IPS-18c (cell line): ENCODE data around the gene DCLK2.

Source experiments
- H3K4me3 ChIP-seq: 2 replicates; pipeline ENCODE4 v1.7.0; 2013; ENCODE audit warnings: low read depth, mild to moderate bottlenecking, low read length, moderate library complexity; ENCODE audit not compliant: insufficient read depth
- H3K9me3 ChIP-seq: one replicate; pipeline ENCODE4 v1.6.1; 2013; ENCODE audit warnings: mild to moderate bottlenecking, low read length, moderate library complexity; ENCODE audit not compliant: control insufficient read depth, insufficient read depth

DCLK2 gene

DNA sequence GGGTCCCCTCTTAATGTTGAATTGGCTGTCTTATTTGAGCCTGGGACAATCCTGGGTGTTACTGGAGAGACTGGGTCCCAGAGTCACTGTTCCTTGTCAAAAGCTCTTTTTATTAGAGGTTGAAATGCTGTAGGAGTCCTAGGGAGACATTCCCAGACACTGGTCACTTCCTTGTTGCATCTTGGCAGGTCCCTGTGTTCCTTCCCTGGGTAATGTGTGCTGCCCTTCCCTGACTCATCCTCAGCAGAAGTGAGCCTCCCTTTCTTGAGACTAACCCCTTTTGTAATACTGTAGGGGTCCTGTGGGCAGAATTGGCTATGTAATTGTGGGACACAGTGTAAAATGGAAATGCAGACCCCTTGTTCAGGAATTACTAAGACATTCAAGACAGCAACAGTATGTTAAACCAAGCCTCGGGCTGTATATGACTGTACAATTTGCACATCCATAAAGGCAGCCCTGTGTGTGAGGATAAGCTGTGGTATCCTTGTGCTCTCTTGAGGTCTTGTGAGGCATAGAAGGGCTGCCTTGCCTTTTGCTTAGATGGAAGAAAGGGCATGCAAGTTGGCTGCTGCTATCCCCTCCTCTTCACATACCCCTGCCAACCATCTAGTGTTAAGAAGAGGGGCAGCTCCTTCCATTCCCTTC is 53.5 kb downstream of the DCLK2 start:
- H3K4me3 ChIP-seq = no peak overlapping the region
- no peaks in the 10 kb centered on the region for H3K9me3 ChIP-seq

DNA sequence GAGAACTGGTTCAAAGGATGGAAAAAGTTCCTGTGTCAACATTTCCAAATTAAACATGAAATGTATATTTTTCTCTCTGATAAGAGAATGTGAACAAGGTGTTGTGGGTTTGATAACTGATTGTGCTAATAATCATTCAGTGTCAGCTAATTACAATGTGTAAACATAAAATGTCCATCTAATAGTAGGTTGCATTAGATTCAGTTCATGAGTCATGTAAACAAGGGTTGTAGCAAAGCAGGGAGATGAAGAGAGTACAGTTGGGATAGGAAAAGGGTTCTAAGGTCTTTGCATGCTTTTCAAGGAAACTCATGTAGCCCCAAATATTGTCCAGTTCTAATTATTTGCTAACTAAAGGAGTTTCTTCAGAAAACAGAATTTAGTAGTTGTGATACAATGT is 55.4 kb downstream of the DCLK2 start:
- Histone ChIP-seq H3K9me3 (no peaks in the 10 kb centered on the region), H3K4me3 (no peak overlapping the region)

DNA sequence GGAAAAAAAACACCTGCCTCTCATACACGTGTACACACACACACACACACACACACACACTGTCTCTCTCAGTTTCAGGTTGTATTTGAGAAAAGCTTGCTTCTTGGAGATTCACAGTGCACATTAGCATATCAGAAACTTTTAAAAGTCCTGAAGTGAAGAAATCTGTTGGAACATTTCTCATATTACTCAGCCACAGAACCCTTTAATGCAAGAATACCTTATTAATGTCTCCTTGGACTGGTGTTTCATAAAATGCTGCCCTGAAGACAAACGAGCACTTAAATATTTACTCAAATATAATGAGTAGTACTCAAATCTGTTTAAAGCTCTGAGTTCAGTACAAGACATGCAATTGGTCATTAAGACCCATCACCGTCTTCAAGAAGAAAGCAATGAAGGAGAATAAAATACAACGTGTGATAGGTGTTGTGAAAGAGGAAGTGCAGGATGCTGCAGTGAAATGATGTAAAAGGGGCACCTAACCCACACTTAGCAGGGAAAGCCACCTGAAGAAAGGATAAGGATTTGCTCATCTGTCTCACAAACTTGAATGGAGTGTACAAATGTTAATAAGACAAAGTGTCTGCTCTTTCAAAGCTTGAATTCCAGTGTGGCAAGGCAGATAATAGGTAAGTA is 57.0 kb downstream of the DCLK2 start:
- no peak overlapping the region for H3K4me3 ChIP-seq
- no peaks in the 10 kb centered on the region for H3K9me3 ChIP-seq

DNA sequence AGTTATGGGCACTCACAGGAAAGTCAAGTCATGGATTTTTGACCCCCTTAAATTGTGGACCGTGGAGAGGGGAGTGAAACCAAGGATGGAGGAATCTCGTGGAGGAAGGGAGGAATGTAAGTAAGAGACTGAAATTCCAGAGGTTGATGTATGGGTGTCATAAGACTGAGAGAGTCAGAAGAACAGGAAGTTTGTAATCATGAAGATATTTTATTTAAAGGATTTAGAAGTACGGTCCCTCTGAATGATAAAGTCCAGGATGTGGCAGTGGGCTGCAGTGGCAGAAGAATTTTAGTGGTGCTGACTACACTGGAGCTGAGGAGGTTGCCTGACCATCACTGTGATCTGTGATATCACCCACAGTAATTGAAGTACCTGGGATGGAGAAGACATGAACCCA is 57.8 kb downstream of the DCLK2 start:
- H3K4me3 ChIP-seq = no peak overlapping the region
- no peaks in the 10 kb centered on the region for H3K9me3 ChIP-seq

DNA sequence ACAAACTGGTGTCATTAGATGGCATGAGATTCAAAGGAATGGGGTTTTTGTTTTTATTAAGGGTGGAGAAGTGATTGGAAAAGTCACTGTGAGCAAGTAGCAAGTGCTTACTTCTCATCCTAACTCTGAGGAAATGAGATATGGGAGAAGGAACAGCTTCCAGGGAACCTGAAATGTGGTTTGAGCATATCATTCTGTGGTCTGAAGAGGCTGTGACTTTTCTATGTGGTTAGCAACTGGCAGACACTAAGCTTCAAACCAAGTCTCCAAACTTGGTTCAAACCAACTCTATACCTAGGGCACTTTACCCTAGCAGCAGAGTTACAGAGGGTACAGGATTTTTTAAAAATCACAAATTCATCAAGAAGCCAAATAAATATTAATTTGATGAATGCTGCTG is 58.2 kb downstream of the DCLK2 start:
- Histone ChIP-seq H3K4me3 (no peak overlapping the region), H3K9me3 (no peaks in the 10 kb centered on the region)

DNA sequence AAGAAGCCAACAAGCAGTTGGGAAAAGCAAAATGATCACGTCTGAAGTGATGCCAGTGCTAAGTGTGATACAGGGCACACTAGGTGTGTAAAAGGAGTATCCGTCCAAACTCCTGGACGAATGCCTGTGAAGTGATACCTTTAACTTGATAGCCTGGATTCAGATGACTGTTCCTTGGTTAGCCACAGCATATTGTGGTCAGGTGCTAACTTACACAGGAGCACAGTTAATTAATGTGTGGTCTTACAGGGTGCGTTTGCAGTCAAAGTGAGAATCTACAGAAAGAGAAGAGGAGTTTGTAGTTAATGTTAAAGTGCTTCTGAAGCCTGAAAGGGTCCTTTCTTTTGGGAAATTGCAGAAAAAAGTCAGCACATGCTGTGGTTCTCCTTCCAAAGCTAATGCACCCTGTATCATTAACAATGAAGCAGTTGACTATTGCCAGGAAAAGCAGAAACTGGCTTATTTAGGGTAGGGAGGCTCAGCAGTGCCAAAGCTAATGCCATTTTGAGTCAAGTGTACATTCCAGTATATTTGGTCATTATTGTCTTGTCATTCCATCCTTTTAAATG is 61.1 kb downstream of the DCLK2 start:
- Histone ChIP-seq H3K9me3 (no peaks in the 10 kb centered on the region), H3K4me3 (no peak overlapping the region)

DNA sequence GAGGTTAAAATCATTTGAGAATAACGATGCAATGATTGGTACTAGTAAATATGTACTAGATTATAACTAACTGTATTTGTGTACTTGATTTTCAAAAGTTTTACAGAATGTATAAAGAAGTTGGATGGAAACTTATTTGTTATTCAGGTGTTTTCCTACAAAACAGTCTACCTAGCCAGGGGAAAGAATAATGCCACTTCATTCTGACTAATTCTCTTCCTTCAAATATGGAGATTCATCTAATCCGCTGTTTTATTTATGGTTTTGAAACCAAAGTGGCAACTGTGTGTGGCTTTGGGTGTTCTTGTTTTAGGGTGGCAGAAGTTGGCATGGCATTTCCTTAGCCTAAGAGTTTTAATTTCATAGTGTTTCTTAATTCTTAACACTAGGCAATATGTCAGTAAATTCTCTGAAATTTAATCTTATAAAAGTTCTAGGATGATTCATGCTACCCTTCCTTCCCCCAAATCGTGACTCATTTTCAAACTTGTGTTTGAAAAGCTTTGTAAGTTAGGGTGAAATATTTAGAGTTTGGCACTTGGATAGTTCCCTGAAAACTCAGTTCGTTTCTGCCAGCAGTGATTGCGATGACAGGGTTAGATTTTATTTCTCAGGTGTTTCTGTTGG is 62.6 kb downstream of the DCLK2 start:
- no peak overlapping the region for H3K4me3 ChIP-seq
- no peaks in the 10 kb centered on the region for H3K9me3 ChIP-seq

DNA sequence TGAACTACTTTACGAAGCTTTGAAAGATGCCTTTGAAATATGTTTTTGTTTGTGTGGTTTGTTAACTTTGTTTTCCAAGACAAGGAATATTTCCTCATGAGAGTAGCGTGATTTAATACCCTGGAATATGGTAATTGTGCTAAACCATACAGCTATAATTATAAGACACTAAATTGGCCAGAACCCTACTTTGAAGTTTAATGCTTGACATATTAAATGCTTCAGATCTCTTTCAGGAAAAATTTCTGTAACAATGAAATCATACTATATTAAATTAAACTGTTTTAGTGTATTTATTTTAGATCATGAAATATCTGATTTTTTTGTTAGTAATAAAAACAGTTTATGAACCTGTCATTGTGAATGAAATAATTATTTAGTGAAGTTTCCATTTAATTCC is 63.5 kb downstream of the DCLK2 start:
- no peak overlapping the region for H3K4me3 ChIP-seq
- H3K9me3 ChIP-seq = no peaks in the 10 kb centered on the region

DNA sequence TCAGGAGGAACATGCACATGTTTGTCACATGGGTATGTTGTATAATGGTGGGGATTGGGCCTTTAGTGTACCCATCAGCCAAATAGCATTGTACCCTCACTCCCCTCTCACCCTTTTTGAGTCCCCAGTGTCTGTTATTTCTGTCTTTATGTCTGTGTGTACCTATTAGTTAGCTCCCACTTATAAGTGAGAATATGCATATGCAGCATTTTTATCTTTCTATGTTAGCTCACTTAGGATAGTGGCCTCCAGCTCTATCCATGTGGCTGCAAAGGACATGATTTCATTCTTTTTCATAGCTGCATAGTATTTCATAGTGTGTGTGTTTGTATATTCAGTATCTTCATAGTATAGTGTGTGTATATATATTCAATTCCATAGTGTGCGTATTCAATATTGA is 64.6 kb downstream of the DCLK2 start:
- Histone ChIP-seq H3K4me3 (no peak overlapping the region), H3K9me3 (no peaks in the 10 kb centered on the region)

DNA sequence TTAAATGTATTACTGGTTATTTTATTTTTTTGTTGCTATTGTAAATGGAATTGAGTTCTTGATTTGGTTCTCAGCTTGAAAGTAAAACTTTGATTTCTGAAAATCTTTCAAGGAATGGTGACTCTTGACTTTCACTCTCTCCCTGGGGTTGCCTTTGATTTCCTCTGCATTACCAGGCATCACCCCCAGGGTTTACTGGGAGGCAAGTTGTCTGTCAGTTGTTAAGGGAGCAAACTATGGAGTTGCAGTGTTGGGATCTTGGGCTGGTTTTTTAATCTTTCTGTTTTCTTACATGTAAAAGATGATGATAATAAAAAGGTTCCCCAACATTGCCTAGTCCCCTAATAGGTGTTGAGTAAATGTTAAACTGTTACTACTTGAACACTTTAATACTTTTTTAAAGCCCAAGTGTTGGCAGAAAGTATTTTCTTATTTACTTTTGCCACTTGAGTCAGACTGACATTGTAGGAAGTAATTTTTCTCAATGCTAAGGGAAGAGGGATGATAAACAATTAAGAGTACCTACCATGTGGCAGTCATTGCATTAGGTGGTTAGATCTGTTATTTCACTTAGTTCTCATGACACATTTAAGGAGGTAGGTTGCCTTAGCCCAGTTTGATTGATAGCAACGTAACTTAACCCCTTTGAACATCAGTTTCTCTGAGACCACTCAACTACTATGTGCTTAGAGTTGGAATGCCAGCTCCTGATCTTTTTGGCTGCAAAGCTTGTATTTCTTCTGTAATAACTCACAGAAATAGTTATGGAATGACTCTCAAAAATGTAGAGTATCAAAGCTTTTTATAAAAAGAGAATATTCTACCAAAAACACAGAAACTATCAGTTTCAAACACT is 67.1 kb downstream of the DCLK2 start:
- H3K4me3 ChIP-seq = no peak overlapping the region
- H3K9me3 ChIP-seq = no peaks in the 10 kb centered on the region

DNA sequence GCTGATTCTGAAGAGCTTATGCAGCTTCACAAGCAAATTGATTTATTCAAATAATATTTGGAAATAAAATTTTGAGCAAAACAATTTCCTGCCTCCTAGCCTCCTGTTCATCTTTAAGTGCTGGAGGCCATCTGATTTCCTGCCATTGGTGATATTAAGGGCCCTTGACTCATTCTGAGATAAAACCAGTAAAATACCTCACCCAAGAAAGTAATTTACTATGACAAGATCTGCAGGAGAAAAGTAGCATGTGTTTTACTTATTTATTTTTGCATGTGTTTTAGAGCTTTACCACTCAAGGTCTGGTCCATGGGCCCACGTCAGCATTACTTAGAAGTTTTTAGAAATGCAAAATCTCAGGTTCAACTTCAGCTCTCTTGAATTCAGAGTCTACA is 67.7 kb downstream of the DCLK2 start:
- Histone ChIP-seq H3K4me3 (no peak overlapping the region), H3K9me3 (no peaks in the 10 kb centered on the region)

DNA sequence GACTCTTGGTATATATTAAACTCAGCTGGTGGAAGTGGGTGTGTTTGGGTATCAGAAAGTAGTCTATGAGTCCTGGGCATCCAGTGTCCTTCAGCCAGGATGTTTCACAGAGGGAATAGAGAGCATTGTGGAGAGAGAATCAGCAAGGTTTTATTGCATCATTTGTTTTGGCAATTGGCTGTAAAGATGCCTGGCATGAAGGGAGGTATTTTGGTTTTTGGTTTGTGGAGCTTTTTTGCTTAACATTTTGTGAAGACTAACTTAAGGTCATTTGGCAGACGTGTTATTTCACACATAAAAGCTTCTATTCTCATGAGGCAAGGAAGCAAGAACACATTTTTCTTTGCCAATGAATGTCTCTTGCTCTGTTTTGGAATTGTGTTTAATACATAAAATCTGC is 71.1 kb downstream of the DCLK2 start:
- Histone ChIP-seq H3K4me3 (no peak overlapping the region), H3K9me3 (no peaks in the 10 kb centered on the region)

DNA sequence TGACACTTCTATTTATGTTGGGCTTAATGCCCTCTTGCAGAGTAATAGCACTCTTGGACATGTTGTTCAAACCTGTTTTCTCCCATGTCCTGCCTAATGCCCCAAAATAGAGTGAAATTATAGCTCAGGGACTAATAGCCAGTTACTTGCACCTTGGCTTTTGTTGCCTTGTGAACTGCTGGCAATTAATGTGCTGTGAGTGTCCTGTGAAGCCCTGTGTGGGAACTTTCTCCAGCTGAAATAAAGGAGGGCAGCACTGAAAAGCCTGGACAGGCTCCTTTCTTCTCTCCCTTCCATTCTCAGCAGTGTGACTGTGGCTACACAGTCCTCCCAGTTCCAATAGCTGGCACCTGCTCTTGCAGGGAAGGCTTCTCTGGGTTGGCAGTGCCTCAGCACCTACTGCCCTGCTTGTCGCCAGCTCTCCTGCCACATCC is 72.4 kb downstream of the DCLK2 start:
- Histone ChIP-seq H3K9me3 (no peaks in the 10 kb centered on the region), H3K4me3 (no peak overlapping the region)

DNA sequence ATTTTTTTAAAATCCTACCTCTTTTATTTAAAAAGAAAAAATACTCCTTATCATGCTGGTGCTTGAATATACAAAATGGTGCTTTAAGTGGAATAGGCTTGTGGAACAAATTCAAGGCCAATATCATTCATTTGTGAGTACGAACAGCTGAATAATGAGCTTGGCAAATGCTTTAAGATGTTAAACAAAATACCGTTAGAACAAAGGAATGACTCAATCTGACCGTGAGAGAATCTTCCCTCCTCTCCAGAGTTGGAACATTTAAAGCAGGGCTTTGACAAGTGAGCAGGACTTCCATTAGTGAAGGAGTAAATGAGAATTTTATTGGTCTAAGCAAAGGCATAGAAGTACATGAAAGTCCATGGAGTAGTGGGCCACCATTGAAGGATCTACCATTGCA is 74.5 kb downstream of the DCLK2 start:
- Histone ChIP-seq H3K9me3 (no peaks in the 10 kb centered on the region), H3K4me3 (no peak overlapping the region)

DNA sequence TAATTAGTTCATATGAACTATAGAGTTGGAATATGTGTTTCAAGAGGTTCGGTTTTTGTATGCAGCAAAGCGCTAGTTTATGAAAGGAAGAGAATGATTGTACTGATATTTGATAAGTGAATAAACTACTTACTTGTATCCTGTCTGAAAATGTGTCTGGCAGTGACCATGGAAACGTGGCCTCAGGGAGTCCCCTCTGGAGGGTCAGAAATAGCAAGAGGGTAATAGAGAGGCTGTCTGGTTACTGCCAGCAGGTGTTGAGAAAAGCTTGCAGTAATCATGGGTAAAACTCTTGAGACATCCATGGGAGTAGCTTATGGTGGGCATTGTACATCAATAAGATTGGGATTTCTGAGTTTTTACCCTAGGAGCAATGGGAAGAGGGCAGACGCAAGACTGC is 77.1 kb downstream of the DCLK2 start:
- no peaks in the 10 kb centered on the region for H3K9me3 ChIP-seq

DNA sequence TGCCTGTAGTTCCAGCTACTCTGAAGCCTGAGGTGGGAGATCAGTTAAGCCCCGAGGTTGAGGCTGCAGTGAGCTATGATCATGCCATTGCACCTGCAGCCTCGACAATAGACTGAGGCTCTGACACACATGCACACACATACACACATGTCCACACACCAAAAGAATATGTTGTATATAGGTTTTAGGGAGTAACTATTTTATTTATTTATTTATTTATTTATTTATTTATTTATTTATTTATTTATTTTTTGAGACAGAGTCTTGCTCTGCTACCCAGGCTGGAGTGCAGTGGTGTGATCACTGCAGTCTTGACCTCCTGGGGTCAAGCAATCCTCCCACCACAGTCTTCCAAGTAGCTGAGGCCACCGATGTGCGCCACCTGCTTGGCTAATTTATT is 78.3 kb downstream of the DCLK2 start:
- Histone ChIP-seq H3K9me3 (no peaks in the 10 kb centered on the region), H3K4me3 (no peak overlapping the region)

More for the DNA sequence above, 77.1 kb downstream of the DCLK2 start:
- H3K4me3 ChIP-seq = no peak overlapping the region

DNA sequence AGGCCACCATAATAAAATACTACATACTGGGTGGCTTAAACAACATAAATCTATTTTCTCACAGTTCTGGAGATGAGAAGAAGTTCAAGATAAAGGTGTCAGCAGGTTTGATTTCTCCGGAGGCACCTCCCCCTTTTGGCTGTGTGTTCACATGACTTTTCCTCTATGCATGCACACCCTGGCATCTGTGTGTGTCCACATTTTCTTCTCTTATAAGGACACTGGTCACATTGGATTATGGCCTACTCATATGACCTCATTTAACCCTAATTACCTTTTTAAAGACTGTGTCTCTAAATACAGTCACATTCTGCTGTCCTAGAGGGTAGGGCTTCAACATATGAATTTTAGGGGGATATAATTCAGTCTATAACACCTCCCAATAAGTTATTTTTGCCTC is 79.8 kb downstream of the DCLK2 start:
- Histone ChIP-seq H3K4me3 (no peak overlapping the region), H3K9me3 (no peaks in the 10 kb centered on the region)
